Osteoblast (primary cell): ENCODE results near the gene KCNC3. TPM values are rescaled to one million over a fixed set of nuclear protein-coding genes. Genes with fewer than 3 reads are reported as not detected.
A peak's percentile ranks its signal among the peaks of the same experiment; 100 is the strongest.

ENCODE experiments used
- DNase-seq: peaks from one replicate; pipeline ENCODE4 v3.0.0; 2011; ENCODE audit warnings: low spot score, mixed read lengths; ENCODE audit not compliant: insufficient read length; ENCODE audit errors: missing footprints
- H2AFZ ChIP-seq: 2 replicates; pipeline ENCODE4 v1.6.0; 2011; ENCODE audit warnings: mild to moderate bottlenecking, low read length
- H3K27ac ChIP-seq: 2 replicates; pipeline ENCODE4 v1.5.1; 2011; ENCODE audit warnings: mild to moderate bottlenecking, low read depth, low read length, moderate library complexity
- H3K27me3 ChIP-seq: 2 replicates; pipeline ENCODE4 v1.6.0; 2012; ENCODE audit warnings: mild to moderate bottlenecking, control low read depth, inconsistent platforms, low read length, moderate library complexity; ENCODE audit not compliant: insufficient read depth
- H3K36me3 ChIP-seq: 2 replicates; pipeline ENCODE4 v1.5.1; 2011; ENCODE audit warnings: mild to moderate bottlenecking, low read length, control low read depth, moderate library complexity; ENCODE audit not compliant: insufficient read depth
- H3K4me1 ChIP-seq: 2 replicates; pipeline ENCODE4 v1.5.1; 2011; ENCODE audit warnings: mild to moderate bottlenecking, low read length, control low read depth, moderate library complexity; ENCODE audit not compliant: insufficient read depth
- H3K4me2 ChIP-seq: 2 replicates; pipeline ENCODE4 v1.6.0; 2011; ENCODE audit warnings: mild to moderate bottlenecking, low read length; ENCODE audit not compliant: insufficient read depth
- H3K4me3 ChIP-seq: fragments of 200-600 bp; sonication (generic); 3 replicates; pipeline ENCODE4 v1.5.1; 2012; ENCODE audit warnings: mild to moderate bottlenecking, low read length, inconsistent platforms; ENCODE audit not compliant: insufficient read depth
- H3K79me2 ChIP-seq: 2 replicates; pipeline ENCODE4 v1.6.0; 2012; ENCODE audit warnings: mild to moderate bottlenecking, low read length, control low read depth, inconsistent platforms; ENCODE audit not compliant: insufficient read depth
- H3K9me3 ChIP-seq: 2 replicates; pipeline ENCODE4 v1.5.1; 2011; ENCODE audit warnings: low read depth, low read length, control low read depth
- H4K20me1 ChIP-seq: 2 replicates; pipeline ENCODE4 v1.6.0; 2012; ENCODE audit warnings: mild to moderate bottlenecking, low read length, control low read depth; ENCODE audit not compliant: insufficient read depth
- total RNA-seq: library from RNA; depleted of rRNA; stranded (reverse); fragments of >200 nt; gene quantifications from 2 replicates; pipeline ENCODE4 v1.2.3, GENCODE V29; 2012
- TF ChIP-seq, protein P1 (sequence below): IDR thresholded peaks from 2 replicates; pipeline ENCODE4 v1.5.1; 2011; ENCODE audit warnings: mild to moderate bottlenecking, low read depth, low read length, moderate library complexity; ENCODE audit errors: extremely low read depth

Gene KCNC3
- total RNA-seq, 1 donor = not detected

- Histone ChIP-seq H3K27me3 (no peaks in the 10 kb centered on the region), H3K4me2 (peak overlapping the region; percentile 98), H3K36me3 (no peaks in the 10 kb centered on the region), H3K9me3 (no peaks in the 10 kb centered on the region), H3K27ac (peak overlapping the region; percentile 56), H3K4me3 (peak overlapping the region; percentile 87), H4K20me1 (no peaks in the 10 kb centered on the region), H3K79me2 (no peaks in the 10 kb centered on the region), H3K4me1 (no peaks in the 10 kb centered on the region), H2AFZ (peak overlapping the region; percentile 99)
- DNase-seq = peak; percentile 98
- TF ChIP-seq, protein P1, sequence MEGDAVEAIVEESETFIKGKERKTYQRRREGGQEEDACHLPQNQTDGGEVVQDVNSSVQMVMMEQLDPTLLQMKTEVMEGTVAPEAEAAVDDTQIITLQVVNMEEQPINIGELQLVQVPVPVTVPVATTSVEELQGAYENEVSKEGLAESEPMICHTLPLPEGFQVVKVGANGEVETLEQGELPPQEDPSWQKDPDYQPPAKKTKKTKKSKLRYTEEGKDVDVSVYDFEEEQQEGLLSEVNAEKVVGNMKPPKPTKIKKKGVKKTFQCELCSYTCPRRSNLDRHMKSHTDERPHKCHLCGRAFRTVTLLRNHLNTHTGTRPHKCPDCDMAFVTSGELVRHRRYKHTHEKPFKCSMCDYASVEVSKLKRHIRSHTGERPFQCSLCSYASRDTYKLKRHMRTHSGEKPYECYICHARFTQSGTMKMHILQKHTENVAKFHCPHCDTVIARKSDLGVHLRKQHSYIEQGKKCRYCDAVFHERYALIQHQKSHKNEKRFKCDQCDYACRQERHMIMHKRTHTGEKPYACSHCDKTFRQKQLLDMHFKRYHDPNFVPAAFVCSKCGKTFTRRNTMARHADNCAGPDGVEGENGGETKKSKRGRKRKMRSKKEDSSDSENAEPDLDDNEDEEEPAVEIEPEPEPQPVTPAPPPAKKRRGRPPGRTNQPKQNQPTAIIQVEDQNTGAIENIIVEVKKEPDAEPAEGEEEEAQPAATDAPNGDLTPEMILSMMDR = peak; percentile 81
These were observed 39.7 kb upstream of the KCNC3 start for GRCh38 chr19:50368649-50369570.

DNA sequence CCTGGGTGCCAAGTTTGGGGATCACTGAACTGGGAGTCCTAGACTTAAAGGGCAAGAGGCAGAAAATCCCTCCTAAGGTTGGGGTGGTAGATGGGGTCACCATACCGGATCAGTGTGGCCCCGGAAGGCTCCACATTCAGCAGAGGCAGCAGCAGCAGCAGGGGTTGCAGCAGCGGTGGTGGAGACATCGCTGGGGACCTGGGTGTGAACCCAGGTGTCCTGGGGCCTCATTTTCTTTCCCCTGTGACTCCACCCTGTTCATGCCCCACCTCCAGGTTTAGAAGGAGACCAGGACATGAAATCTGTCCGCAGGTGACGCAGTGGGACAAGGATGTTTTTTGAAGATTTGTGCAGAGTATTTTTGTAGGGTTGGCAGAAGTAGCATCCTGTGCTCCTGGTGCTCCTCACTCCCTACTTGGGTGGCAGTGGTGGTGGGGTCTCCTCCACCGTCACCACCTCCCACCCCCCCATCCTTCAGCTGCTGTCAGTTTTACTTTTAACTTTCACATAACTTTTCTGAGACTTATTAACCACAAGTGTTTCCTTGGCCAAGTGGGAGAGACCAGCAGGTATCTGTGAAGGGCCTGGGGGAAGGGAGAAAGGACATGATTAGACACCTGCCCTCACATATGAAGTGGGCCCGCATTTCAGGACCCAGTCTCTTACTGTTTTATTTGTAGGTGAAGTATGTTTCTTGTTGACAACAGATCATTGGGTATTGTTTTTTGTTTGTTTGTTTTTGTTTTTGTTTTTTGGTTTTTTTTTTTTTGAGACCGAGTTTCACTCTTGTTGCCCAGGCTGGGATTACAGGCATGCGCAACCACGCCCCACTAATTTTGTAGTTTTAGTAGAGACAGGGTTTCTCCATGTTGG, 36.5 kb upstream of the KCNC3 start, which contains the start of gene NAPSA:
TSS of gene NAPSA (minus strand) at position 206 of the 873 bp plus-strand sequence. CDS start at position 188, 18 bp downstream.
- H3K9me3 ChIP-seq = no peaks in the 10 kb centered on the region

GRCh38 chr19:50362656-50363424, 33.7 kb upstream of the KCNC3 start:
- H3K27me3 ChIP-seq = no peaks in the 10 kb centered on the region
- TF ChIP-seq, protein P1 = no peak
- no peaks in the 10 kb centered on the region for H4K20me1 ChIP-seq
- no peaks in the 10 kb centered on the region for H3K79me2 ChIP-seq
- DNase-seq = no peak
- no peaks in the 10 kb centered on the region for H3K4me1 ChIP-seq
- no peaks in the 10 kb centered on the region for H3K36me3 ChIP-seq
- no peak overlapping the region for H3K4me3 ChIP-seq
- H2AFZ ChIP-seq = no peak overlapping the region
- no peaks in the 10 kb centered on the region for H3K9me3 ChIP-seq
- no peak overlapping the region for H3K4me2 ChIP-seq
- no peak overlapping the region for H3K27ac ChIP-seq

More for the DNA sequence above, 36.5 kb upstream of the KCNC3 start, which contains the start of gene NAPSA:
- no peaks in the 10 kb centered on the region for H3K36me3 ChIP-seq
- H3K27ac ChIP-seq = no peak within 1 kb of the TSS
- TF ChIP-seq, protein P1 = no peak
- H3K27me3 ChIP-seq = no peaks in the 10 kb centered on the region
- no peak for DNase-seq
- no peak within 1 kb of the TSS for H3K4me2 ChIP-seq
- no peak within 1 kb of the TSS for H2AFZ ChIP-seq
- no peaks in the 10 kb centered on the region for H3K4me1 ChIP-seq
- no peaks in the 10 kb centered on the region for H3K79me2 ChIP-seq
- no peaks in the 10 kb centered on the region for H4K20me1 ChIP-seq
- H3K4me3 ChIP-seq = no peak within 1 kb of the TSS
